ENCODE measurements around the gene GPR141. TPM values are rescaled to one million over a fixed set of nuclear protein-coding genes. Genes with fewer than 3 reads are reported as not detected.

Gene GPR141
- total RNA-seq, 4 donors from 2014 or later, result 0.80 to 2.5 TPM; not detected in 2

DNA sequence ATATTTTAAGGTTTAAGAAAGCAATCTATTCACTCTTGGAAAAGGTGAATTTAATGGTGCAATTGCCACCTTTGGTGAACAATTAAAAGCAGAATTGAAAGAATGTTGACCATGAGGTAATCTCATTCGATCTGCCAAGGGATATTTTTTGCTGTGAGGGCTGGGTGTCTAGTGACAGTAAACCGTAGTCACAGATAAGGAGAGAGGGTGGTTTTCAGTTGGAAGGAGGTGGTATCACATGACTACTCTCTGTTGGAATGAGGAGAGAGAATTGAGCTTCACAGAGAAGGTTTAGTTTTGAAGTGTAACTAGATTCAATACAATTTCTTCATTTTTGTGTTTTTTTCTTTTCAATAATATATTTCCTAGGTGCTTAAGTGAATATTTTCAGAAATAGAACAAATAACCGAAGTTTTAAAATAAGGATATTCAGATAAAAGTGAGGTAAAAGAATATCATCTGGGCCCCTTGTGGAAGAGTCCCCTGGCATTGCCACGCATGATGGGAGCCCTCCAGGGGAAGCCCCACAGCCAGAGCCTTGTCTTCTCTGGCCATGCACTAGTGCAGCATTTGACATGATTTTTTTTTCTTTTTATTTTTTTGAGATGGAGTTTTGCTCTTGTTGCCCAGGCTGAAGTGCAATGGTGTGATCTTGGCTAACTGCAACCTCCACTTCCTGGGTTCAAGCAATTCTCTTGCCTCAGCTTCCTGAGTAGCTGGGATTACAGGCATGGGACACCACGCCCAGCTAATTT is 73.4 kb downstream of the GPR141 start:
- intact Hi-C loops (cut with DNase I), result no loop called here
- no peaks in the 10 kb centered on the region for H3K4me1 ChIP-seq
- DNase-seq (ENCODE audit: extremely low spot score), result no peak
- WGBS, result 66% methylated on average over 5 of the region's 5 CpGs
- no peak overlapping the region for H3K27ac ChIP-seq (replicated peaks in 1 of 4)
- H3K9me3 ChIP-seq, result no peaks in the 10 kb centered on the region
- no peak overlapping the region for H3K4me3 ChIP-seq
- no peak for TF ChIP-seq POLR2AphosphoS5 (IDR thresholded peaks at IDR 0.05)
- no peaks in the 10 kb centered on the region for H3K27me3 ChIP-seq
- no peaks in the 10 kb centered on the region for H3K36me3 ChIP-seq

DNA sequence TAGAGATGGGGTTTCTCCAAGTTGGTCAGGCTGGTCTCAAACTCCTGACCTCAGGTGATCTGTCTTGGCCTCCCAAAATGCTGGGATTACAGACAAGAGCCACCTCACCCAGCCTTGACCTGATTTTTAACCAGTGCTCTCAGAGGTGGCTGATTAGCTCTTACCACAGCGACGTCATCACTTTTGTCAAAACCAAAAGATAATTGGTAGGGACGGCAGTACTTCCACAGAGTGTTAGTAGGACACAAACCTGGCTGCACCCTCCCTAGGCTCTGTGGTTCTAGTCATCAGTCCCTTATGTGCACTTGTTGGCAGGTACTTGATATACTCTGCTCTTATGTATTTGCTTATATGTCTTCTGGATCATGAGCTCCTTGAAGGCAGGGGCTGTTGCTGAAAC is 74.0 kb downstream of the GPR141 start:
- TF ChIP-seq, protein P1, sequence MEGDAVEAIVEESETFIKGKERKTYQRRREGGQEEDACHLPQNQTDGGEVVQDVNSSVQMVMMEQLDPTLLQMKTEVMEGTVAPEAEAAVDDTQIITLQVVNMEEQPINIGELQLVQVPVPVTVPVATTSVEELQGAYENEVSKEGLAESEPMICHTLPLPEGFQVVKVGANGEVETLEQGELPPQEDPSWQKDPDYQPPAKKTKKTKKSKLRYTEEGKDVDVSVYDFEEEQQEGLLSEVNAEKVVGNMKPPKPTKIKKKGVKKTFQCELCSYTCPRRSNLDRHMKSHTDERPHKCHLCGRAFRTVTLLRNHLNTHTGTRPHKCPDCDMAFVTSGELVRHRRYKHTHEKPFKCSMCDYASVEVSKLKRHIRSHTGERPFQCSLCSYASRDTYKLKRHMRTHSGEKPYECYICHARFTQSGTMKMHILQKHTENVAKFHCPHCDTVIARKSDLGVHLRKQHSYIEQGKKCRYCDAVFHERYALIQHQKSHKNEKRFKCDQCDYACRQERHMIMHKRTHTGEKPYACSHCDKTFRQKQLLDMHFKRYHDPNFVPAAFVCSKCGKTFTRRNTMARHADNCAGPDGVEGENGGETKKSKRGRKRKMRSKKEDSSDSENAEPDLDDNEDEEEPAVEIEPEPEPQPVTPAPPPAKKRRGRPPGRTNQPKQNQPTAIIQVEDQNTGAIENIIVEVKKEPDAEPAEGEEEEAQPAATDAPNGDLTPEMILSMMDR (IDR thresholded peaks at IDR 0.05), result no peak
- 89% methylated on average over 3 of the region's 3 CpGs for WGBS
- Histone ChIP-seq H3K9me3 (no peaks in the 10 kb centered on the region), H3K27me3 (no peaks in the 10 kb centered on the region), H3K4me1 (no peaks in the 10 kb centered on the region), H3K4me3 (no peak overlapping the region), H3K36me3 (no peaks in the 10 kb centered on the region), H3K27ac (replicated peaks in 1 of 4) (no peak overlapping the region)
- no peak for DNase-seq (ENCODE audit: extremely low spot score)
- intact Hi-C loops (cut with DNase I), result no loop called here

DNA sequence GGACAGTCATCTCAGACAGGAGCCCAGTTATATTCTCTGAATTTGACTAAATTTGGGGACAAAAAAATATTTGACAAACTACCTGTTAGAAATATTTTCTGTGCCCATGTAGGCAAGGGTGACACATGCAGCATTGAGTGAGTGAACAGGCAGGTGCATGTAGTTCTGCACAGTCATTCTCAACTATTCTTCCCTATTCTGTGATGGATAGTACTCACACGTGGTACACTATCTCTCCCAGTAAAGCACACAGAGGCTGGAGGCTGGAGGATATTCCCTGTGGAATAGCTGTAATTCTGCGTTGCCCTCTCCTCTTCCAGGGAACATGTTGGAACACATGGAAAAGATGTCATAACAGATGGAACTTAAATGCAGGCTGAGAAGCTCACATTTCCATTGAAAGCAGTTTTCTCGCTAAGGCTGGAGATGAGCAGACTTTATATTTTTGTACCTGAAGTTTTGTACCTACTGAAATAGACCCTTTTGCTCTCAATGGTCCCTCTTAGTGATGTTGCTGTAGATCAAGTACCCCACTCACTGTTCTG is 75.0 kb downstream of the GPR141 start:
- H3K9me3 ChIP-seq, result no peaks in the 10 kb centered on the region
- no peaks in the 10 kb centered on the region for H3K4me1 ChIP-seq
- TF ChIP-seq POLR2A (IDR thresholded peaks at IDR 0.05; ENCODE audit: low read depth), result no peak
- TF ChIP-seq, protein P1 (IDR thresholded peaks at IDR 0.05), result no peak
- TF ChIP-seq POLR2AphosphoS5 (IDR thresholded peaks at IDR 0.05), result no peak
- no peak for TF ChIP-seq EP300 (IDR thresholded peaks at IDR 0.05)
- H3K36me3 ChIP-seq, result no peaks in the 10 kb centered on the region
- no peaks in the 10 kb centered on the region for H3K27me3 ChIP-seq
- DNase-seq (ENCODE audit: extremely low spot score), result no peak
- intact Hi-C loops (cut with DNase I), result no loop called here
- WGBS, result 69% methylated on average over 3 of the region's 3 CpGs
- no peak overlapping the region for H3K4me3 ChIP-seq
- no peak overlapping the region for H3K27ac ChIP-seq (replicated peaks in 1 of 4)

DNA sequence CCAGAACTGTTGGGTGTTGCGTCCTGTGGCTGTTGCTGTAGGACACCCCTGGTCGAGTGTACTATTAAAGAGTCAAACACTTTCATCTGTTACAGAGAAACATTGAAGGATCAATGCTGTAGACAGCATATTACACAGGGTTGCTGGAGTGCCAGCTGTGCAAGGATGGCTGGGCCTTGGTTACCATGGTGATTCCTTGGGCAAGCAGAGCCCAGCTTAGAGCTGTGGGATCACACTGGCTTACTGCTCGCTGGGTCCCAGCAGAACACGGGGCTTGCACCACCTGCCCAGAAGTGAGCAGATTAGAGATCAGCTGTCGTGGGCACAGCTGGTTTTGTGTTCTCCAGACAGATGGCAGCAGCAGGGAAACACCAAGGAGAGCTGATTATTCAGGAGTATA is 76.0 kb downstream of the GPR141 start:
- TF ChIP-seq EP300 (IDR thresholded peaks at IDR 0.05) (no peak), POLR2AphosphoS5 (IDR thresholded peaks at IDR 0.05) (no peak), POLR2A (IDR thresholded peaks at IDR 0.05; ENCODE audit: low read depth) (no peak)
- TF ChIP-seq, protein P1 (IDR thresholded peaks at IDR 0.05), result no peak
- no peak overlapping the region for H3K27ac ChIP-seq (replicated peaks in 1 of 4)
- DNase-seq (ENCODE audit: extremely low spot score), result no peak
- WGBS, result 75% methylated on average over 5 of the region's 5 CpGs
- no peaks in the 10 kb centered on the region for H3K27me3 ChIP-seq
- H3K4me1 ChIP-seq, result no peaks in the 10 kb centered on the region
- no peak overlapping the region for H3K4me3 ChIP-seq
- intact Hi-C loops (cut with DNase I), result no loop called here
- H3K36me3 ChIP-seq, result no peaks in the 10 kb centered on the region
- H3K9me3 ChIP-seq, result no peaks in the 10 kb centered on the region

DNA sequence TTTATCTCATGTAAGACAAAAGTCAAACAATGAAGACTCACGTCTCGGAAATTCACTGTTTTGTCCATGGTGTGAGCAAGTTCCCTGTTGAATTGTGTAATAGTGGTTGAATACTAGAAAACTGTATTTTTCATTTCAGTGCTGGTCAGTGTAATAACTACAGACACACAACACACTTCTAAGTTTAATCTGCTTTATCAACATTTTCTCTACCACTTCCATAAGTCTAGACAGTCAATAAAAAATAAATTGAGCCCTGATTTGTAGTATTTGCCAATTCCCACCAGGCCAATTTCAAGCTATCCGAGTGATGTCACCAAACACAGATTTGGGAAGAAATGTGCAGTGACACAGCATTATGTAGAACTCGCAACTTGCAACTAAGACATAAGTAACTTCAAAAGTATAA is 81.9 kb downstream of the GPR141 start:
- Histone ChIP-seq H3K27me3 (no peaks in the 10 kb centered on the region), H3K4me3 (no peak overlapping the region), H3K36me3 (no peaks in the 10 kb centered on the region), H3K4me1 (no peaks in the 10 kb centered on the region), H3K9me3 (no peaks in the 10 kb centered on the region), H3K27ac (replicated peaks in 1 of 4) (no peak overlapping the region)
- intact Hi-C loops (cut with DNase I), result no loop called here
- 57% methylated on average over 4 of the region's 4 CpGs for WGBS
- DNase-seq (ENCODE audit: extremely low spot score), result no peak
- TF ChIP-seq POLR2AphosphoS5 (IDR thresholded peaks at IDR 0.05) (no peak), POLR2A (IDR thresholded peaks at IDR 0.05; ENCODE audit: low read depth) (no peak), EP300 (IDR thresholded peaks at IDR 0.05) (no peak)
- TF ChIP-seq, protein P1 (IDR thresholded peaks at IDR 0.05), result no peak
